ENCODE results near the gene ORC5. TPM values are rescaled to one million over a fixed set of nuclear protein-coding genes. Genes with fewer than 3 reads are reported as not detected.

ORC5 gene
- total and polyA plus RNA-seq, 2 donors from 2014 or later: 13.2 to 18.4 TPM

Other genes starting within 250 kb of the ORC5 start
- gene RELN, start 218.4 kb downstream of the ORC5 start, total RNA-seq: 5.4 TPM
- gene RELN, start 218.4 kb downstream of the ORC5 start, polyA plus RNA-seq (ENCODE audit: insufficient read depth, low read depth, low replicate concordance): 0.95 TPM
- not detected for gene LHFPL3, start 120.6 kb upstream of the ORC5 start, total RNA-seq
- gene LHFPL3, start 120.6 kb upstream of the ORC5 start, polyA plus RNA-seq (ENCODE audit: insufficient read depth, low read depth, low replicate concordance): not detected

Measured in kidney (tissue), 2 donors.